HepG2 (cell line): ENCODE results near the gene ME2. TPM values are rescaled to one million over a fixed set of nuclear protein-coding genes. Genes with fewer than 3 reads are reported as not detected.
A peak's percentile ranks its signal among the peaks of the same experiment; 100 is the strongest.

ENCODE experiments used
- CREB1 ChIP-seq, 2 experiments: fragments of 450-650 bp in 1 of 2; IDR thresholded peaks; 2 replicates each; pipeline ENCODE4 v1.6.1; 2016 to 2017; ENCODE audit warnings: control low read depth in 1 of 2, mild to moderate bottlenecking in 1 of 2, missing compliant biosample characterization in 1 of 2, missing genetic modification characterization in 1 of 2
- CREB3 ChIP-seq: sonication (generic); formaldehyde crosslinking; IDR thresholded peaks from 2 replicates; pipeline ENCODE4 v1.5.0; 2020; ENCODE audit warnings: missing genetic modification reagents
- ERF ChIP-seq: IDR thresholded peaks from 2 replicates; pipeline ENCODE4 v1.6.1; 2018; ENCODE audit warnings: missing biosample characterization, missing genetic modification reagents
- MIER3 ChIP-seq: IDR thresholded peaks from 2 replicates; pipeline ENCODE4 v1.6.1; 2016; ENCODE audit warnings: missing compliant biosample characterization, borderline replicate concordance
- MTA3 ChIP-seq: sonication (generic); formaldehyde crosslinking; IDR thresholded peaks from 2 replicates; pipeline ENCODE4 v1.4.0; 2020; ENCODE audit warnings: missing genetic modification reagents
- PCBP1 ChIP-seq: fragments of 200-400 bp; formaldehyde crosslinking; IDR thresholded peaks from 2 replicates; pipeline ENCODE4 v1.6.1; 2017; ENCODE audit warnings: mild to moderate bottlenecking, low read depth, low read length, borderline replicate concordance
- RBM22 ChIP-seq: fragments of 200-400 bp; formaldehyde crosslinking; optimal IDR thresholded peaks from 2 replicates; pipeline ENCODE3; 2017; ENCODE audit warnings: mild to moderate bottlenecking, low read length, moderate library complexity
- ZBTB25 ChIP-seq: IDR thresholded peaks from 2 replicates; pipeline ENCODE4 v1.6.1; 2018; ENCODE audit warnings: missing genetic modification reagents
- ZNF292 ChIP-seq: sonication (generic); formaldehyde crosslinking; IDR thresholded peaks from 2 replicates; pipeline ENCODE4 v1.8.1; 2022; ENCODE audit warnings: mild to moderate bottlenecking, low read depth, missing genetic modification reagents, borderline replicate concordance
- ZNF564 ChIP-seq: sonication (generic); formaldehyde crosslinking; IDR thresholded peaks from 2 replicates; pipeline ENCODE4 v1.8.1; 2023; ENCODE audit warnings: mild to moderate bottlenecking, missing genetic modification reagents
- ZNF609 ChIP-seq: sonication (generic); formaldehyde crosslinking; IDR thresholded peaks from 2 replicates; pipeline ENCODE4 v1.4.0; 2020; ENCODE audit warnings: mild to moderate bottlenecking, missing genetic modification reagents, borderline replicate concordance
- ZNF614 ChIP-seq: IDR thresholded peaks from 2 replicates; pipeline ENCODE4 v1.6.1; 2018; ENCODE audit warnings: missing biosample characterization, missing genetic modification reagents, inconsistent platforms, borderline replicate concordance
- polyA plus RNA-seq, 8 experiments: library from polyadenylated mRNA; depleted of rRNA in 3 of 8; stranded (reverse) in 7 of 8; unstranded in 1 of 8; fragments of >200 nt; fragmentation: Illumina TruSeq in 4 of 8; extraction: Trizol in 4 of 8; gene quantifications; 2 replicates each; pipeline versions ENCODE4 v1.2.1 to v1.2.3, GENCODE V29; 2011 to 2016; ENCODE audit warnings: low read depth in 4 of 8, missing spikeins in 1 of 8, mixed read lengths in 1 of 8; ENCODE audit not compliant: insufficient read depth in 1 of 8
- total RNA-seq, 5 experiments: library from RNA; depleted of rRNA; stranded (reverse); fragments of >200 nt; fragmentation: Illumina TruSeq; extraction: Trizol; gene quantifications; 2 replicates each; pipeline ENCODE4 v1.2.3, GENCODE V29; 2016; ENCODE audit warnings: low read depth in 1 of 5
- TF ChIP-seq, protein P1 (sequence below): sonication (generic); formaldehyde crosslinking; IDR thresholded peaks from 2 replicates; pipeline ENCODE4 v1.5.0; 2020; ENCODE audit warnings: mild to moderate bottlenecking, missing genetic modification reagents
- TF ChIP-seq, protein P2 (sequence below), 2 experiments: IDR thresholded peaks; 2 replicates each; pipeline ENCODE4 v1.6.1; 2011 to 2012; ENCODE audit warnings: low read length in 2 of 2, borderline replicate concordance in 1 of 2, low read depth in 1 of 2, mild to moderate bottlenecking in 1 of 2, moderate library complexity in 1 of 2

ME2 gene
- total and polyA plus RNA-seq, 2 of the 13 experiments (the other 11 are each of a cell fraction or from before 2014, with no cell fraction given): 17.3 to 20.6 TPM

GRCh38 chr18:50967714-50968661, 89.1 kb downstream of the ME2 start, which contains the start of gene ELAC1 (continued):
- no peak for TF ChIP-seq MIER3 (CRISPR knock-in tag)
- no peak for TF ChIP-seq ZNF609 (CRISPR knock-in tag)
- TF ChIP-seq MTA3 (CRISPR knock-in tag): no peak
- TF ChIP-seq, protein P1, sequence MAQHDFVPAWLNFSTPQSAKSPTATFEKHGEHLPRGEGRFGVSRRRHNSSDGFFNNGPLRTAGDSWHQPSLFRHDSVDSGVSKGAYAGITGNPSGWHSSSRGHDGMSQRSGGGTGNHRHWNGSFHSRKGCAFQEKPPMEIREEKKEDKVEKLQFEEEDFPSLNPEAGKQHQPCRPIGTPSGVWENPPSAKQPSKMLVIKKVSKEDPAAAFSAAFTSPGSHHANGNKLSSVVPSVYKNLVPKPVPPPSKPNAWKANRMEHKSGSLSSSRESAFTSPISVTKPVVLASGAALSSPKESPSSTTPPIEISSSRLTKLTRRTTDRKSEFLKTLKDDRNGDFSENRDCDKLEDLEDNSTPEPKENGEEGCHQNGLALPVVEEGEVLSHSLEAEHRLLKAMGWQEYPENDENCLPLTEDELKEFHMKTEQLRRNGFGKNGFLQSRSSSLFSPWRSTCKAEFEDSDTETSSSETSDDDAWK (CRISPR knock-in tag): no peak
- TF ChIP-seq CREB1 (IDR thresholded peaks at IDR 0.05): no peak
- TF ChIP-seq CREB1 (CRISPR knock-in tag; IDR thresholded peaks at IDR 0.05): no peak
- TF ChIP-seq RBM22: no peak
- TF ChIP-seq ERF (CRISPR knock-in tag): no peak; the same call in 1 of the 2 replicates
- TF ChIP-seq ZNF614 (CRISPR knock-in tag): no peak
- no peak for TF ChIP-seq PCBP1
- TF ChIP-seq, protein P2, sequence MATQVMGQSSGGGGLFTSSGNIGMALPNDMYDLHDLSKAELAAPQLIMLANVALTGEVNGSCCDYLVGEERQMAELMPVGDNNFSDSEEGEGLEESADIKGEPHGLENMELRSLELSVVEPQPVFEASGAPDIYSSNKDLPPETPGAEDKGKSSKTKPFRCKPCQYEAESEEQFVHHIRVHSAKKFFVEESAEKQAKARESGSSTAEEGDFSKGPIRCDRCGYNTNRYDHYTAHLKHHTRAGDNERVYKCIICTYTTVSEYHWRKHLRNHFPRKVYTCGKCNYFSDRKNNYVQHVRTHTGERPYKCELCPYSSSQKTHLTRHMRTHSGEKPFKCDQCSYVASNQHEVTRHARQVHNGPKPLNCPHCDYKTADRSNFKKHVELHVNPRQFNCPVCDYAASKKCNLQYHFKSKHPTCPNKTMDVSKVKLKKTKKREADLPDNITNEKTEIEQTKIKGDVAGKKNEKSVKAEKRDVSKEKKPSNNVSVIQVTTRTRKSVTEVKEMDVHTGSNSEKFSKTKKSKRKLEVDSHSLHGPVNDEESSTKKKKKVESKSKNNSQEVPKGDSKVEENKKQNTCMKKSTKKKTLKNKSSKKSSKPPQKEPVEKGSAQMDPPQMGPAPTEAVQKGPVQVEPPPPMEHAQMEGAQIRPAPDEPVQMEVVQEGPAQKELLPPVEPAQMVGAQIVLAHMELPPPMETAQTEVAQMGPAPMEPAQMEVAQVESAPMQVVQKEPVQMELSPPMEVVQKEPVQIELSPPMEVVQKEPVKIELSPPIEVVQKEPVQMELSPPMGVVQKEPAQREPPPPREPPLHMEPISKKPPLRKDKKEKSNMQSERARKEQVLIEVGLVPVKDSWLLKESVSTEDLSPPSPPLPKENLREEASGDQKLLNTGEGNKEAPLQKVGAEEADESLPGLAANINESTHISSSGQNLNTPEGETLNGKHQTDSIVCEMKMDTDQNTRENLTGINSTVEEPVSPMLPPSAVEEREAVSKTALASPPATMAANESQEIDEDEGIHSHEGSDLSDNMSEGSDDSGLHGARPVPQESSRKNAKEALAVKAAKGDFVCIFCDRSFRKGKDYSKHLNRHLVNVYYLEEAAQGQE (IDR thresholded peaks at IDR 0.05; ENCODE audit: borderline replicate concordance in 1 of 2, low read depth in 1 of 2, low read length in 2 of 2): peak in 1 of 2 experiments; percentile 38; a peak in 1 of 4 replicates
- TF ChIP-seq ZBTB25 (CRISPR knock-in tag): no peak
- no peak for TF ChIP-seq CREB3 (CRISPR knock-in tag)
- no peak for TF ChIP-seq ZNF292 (CRISPR knock-in tag)
- peak; percentile 63; the same call in 1 of the 2 replicates for TF ChIP-seq ZNF564 (CRISPR knock-in tag)
